ENCODE measurements around the gene SMAD3.

Gene SMAD3

GRCh38 chr15:67036775-67037555, 28.4 kb upstream of the SMAD3 start:
- no peak for DNase-seq

GRCh38 chr15:67037694-67038093, 27.7 kb upstream of the SMAD3 start:
- no peak for DNase-seq

GRCh38 chr15:67038736-67039135, 26.7 kb upstream of the SMAD3 start:
- DNase-seq = no peak

- no peak for DNase-seq
Observed at GRCh38 chr15:67039384-67040075, 25.9 kb upstream of the SMAD3 start.

- DNase-seq = no peak
Observed at GRCh38 chr15:67040277-67040676, 25.1 kb upstream of the SMAD3 start.

GRCh38 chr15:67042551-67043142, 22.8 kb upstream of the SMAD3 start:
- no peak for DNase-seq

GRCh38 chr15:67043939-67044771, 21.2 kb upstream of the SMAD3 start:
- DNase-seq = no peak

- no peak for DNase-seq
Observed at GRCh38 chr15:67047149-67047661, 18.2 kb upstream of the SMAD3 start.

- DNase-seq = peak; percentile 70
Observed at GRCh38 chr15:67048281-67049279, 16.8 kb upstream of the SMAD3 start.

GRCh38 chr15:67049351-67050044, 15.9 kb upstream of the SMAD3 start:
- no peak for DNase-seq

- DNase-seq = no peak
Observed at GRCh38 chr15:67050062-67050461, 15.3 kb upstream of the SMAD3 start.

- DNase-seq = no peak
Observed at GRCh38 chr15:67050522-67051087, 14.8 kb upstream of the SMAD3 start.

GRCh38 chr15:67051088-67052045, 14.0 kb upstream of the SMAD3 start:
- DNase-seq = no peak

- DNase-seq = no peak
Observed at GRCh38 chr15:67054676-67055075, 10.7 kb upstream of the SMAD3 start.

GRCh38 chr15:67059127-67059553, 6.3 kb upstream of the SMAD3 start:
- DNase-seq = no peak

- DNase-seq = no peak
Observed at GRCh38 chr15:67061811-67062368, 3.5 kb upstream of the SMAD3 start.

GRCh38 chr15:67062369-67062985, 2.9 kb upstream of the SMAD3 start:
- no peak for DNase-seq

All from NCI-H526 treated with DMSO at 0.1 percent for 48 hours (cell line).